OCI-LY3 (cell line): ENCODE measurements around the gene EMILIN3.

Source experiments
- CTCF ChIP-seq: fragments of 200-600, 300-600 bp; sonication (generic); IDR thresholded peaks from 2 replicates; pipeline ENCODE4 v1.5.1; 2014; ENCODE audit warnings: antibody characterized with exemption, low read length, low read depth
- EZH2phosphoT487 ChIP-seq: fragments of 200-600 bp; shearing (Covaris generic); IDR thresholded peaks from 2 replicates; pipeline ENCODE4 v1.6.1; 2018; ENCODE audit warnings: antibody characterized with exemption, mixed run types, low read depth

- TF ChIP-seq CTCF = no peak
- TF ChIP-seq EZH2phosphoT487 = no peak
Measured at GRCh38 chr20:41353530-41353929, 13.1 kb downstream of the EMILIN3 start.
